Tibial artery (tissue), 4 donors: ENCODE measurements around the gene GABRB3.

Experiments
- DNase-seq, 2 donors: peaks; one replicate each; pipeline ENCODE4 v3.0.0-alpha.2; 2019
- H3K27ac ChIP-seq, 2 donors: fragments of 200-600 bp; sonication (generic) in 1 of 2; 1 replicate in 1 of 2; 2 replicates in 1 of 2; pipeline ENCODE4 v1.5.1; 2018 to 2019; ENCODE audit warnings: mild to moderate bottlenecking in 1 of 2
- H3K27me3 ChIP-seq, 2 donors: fragments of 200-600 bp; sonication (generic) in 1 of 2; one replicate each; pipeline versions ENCODE4 v1.5.1 to v1.6.0; 2016 to 2019
- H3K36me3 ChIP-seq, 3 donors: fragments of 200-600 bp; sonication (generic) in 2 of 3; one replicate each; pipeline ENCODE4 v1.5.1; 2016 to 2019; ENCODE audit warnings: mild to moderate bottlenecking in 2 of 3
- H3K4me1 ChIP-seq, 4 donors: fragments of 200-600 bp; sonication (generic) in 2 of 4; 1 replicate in 3 of 4; 2 replicates in 1 of 4; pipeline ENCODE4 v1.5.1; 2016 to 2019
- H3K4me3 ChIP-seq, 2 donors: fragments of 200-600 bp; sonication (generic) in 1 of 2; 1 replicate in 1 of 2; 2 replicates in 1 of 2; pipeline ENCODE4 v1.5.1; 2018 to 2019; ENCODE audit warnings: mild to moderate bottlenecking in 2 of 2
- H3K9me3 ChIP-seq, 3 donors: fragments of 200-600 bp; sonication (generic) in 1 of 3; one replicate each; pipeline ENCODE4 v1.5.1; 2016 to 2019
- CTCF ChIP-seq, 2 experiments: fragments of 200-600 bp in 1 of 2; fragments of 450-650 bp in 1 of 2; IDR thresholded peaks; one replicate each; pipeline ENCODE4 v1.5.1; 2017 to 2019; ENCODE audit warnings: antibody characterized with exemption in 2 of 2, mild to moderate bottlenecking in 1 of 2, moderate library complexity in 1 of 2
- intact Hi-C: fragments of 100-400 bp; cut with DNase I; formaldehyde crosslinking; loops from one replicate; pipeline ENCODE4 v1.15.0; 2023; ENCODE audit warnings: low total_unique reads

Gene GABRB3

GRCh38 chr15:26690778-26691177 lies 82.1 kb downstream of the GABRB3 start:
- H3K4me3 ChIP-seq: no peak overlapping the region
- no peak for TF ChIP-seq CTCF (IDR thresholded peaks at IDR 0.05)
- no peaks in the 10 kb centered on the region for H3K36me3 ChIP-seq
- intact Hi-C loops: no loop called here
- no peaks in the 10 kb centered on the region for H3K27me3 ChIP-seq
- H3K27ac ChIP-seq: no peak overlapping the region
- no peak for DNase-seq
- H3K9me3 ChIP-seq: peaks cover 0 to 11% (median 0%) of the 10 kb centered on the region in 3 donors
- no peaks in the 10 kb centered on the region for H3K4me1 ChIP-seq

DNA sequence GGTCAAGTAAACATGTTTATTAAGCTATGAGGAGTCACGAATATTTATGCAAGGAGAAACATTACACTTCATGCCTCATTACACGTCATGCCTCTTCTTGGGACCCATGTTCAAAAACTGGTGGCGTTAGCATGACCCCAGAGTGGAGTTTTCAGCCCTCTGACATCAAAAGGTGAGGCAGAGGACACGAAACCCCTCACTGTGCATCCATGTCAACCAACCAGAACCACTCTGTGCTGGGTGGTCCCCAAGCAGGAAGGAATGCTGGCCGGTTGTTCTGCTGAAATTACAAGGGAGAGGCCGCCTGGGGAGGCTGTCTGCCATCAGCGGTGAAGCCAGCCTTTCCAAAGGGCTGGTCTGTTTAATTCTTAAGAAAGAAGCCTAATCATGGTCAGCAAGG lies 83.4 kb downstream of the GABRB3 start:
- DNase-seq: no peak
- Histone ChIP-seq H3K4me3 (no peak overlapping the region), H3K36me3 (no peaks in the 10 kb centered on the region), H3K9me3 (peaks cover 0 to 11% (median 0%) of the 10 kb centered on the region in 3 donors), H3K27me3 (no peaks in the 10 kb centered on the region), H3K4me1 (no peaks in the 10 kb centered on the region), H3K27ac (no peak overlapping the region)
- intact Hi-C loops: no loop called here
- TF ChIP-seq CTCF (IDR thresholded peaks at IDR 0.05): no peak

DNA sequence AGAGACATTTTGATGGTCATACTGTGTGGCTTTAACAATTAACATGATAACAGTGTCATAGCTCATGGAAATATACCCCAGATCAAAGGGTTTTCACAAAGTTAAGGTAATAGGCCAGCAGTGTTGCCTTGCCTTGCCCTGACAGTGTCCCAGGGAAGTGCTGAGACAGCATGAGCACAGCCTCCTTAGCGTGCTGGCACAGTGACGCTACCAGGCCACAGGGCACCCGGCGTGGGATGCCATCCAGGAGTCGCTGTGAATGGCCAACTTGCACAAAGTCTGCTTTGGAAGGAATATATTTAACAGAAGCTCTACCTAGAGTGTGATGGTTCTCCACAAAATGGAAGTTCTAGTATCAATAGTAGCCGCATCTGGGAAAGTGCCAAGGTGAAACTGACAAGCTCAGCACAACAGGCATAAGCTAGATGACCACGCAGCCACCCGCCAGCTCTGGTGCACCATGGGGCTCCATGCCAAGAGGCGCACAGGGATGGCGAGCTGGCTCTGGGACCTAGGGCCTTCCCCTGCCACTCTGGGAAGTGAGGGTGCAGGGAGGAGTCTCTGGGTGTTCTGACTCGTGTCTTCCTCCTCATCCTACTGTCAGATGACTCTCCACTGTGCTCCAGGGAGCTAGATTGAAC lies 86.2 kb downstream of the GABRB3 start:
- no peaks in the 10 kb centered on the region for H3K4me1 ChIP-seq
- H3K27me3 ChIP-seq: no peaks in the 10 kb centered on the region
- intact Hi-C loops: no loop called here
- no peak overlapping the region for H3K4me3 ChIP-seq
- TF ChIP-seq CTCF (IDR thresholded peaks at IDR 0.05): no peak
- no peaks in the 10 kb centered on the region for H3K9me3 ChIP-seq
- H3K36me3 ChIP-seq: no peaks in the 10 kb centered on the region
- no peak overlapping the region for H3K27ac ChIP-seq
- DNase-seq: no peak

DNA sequence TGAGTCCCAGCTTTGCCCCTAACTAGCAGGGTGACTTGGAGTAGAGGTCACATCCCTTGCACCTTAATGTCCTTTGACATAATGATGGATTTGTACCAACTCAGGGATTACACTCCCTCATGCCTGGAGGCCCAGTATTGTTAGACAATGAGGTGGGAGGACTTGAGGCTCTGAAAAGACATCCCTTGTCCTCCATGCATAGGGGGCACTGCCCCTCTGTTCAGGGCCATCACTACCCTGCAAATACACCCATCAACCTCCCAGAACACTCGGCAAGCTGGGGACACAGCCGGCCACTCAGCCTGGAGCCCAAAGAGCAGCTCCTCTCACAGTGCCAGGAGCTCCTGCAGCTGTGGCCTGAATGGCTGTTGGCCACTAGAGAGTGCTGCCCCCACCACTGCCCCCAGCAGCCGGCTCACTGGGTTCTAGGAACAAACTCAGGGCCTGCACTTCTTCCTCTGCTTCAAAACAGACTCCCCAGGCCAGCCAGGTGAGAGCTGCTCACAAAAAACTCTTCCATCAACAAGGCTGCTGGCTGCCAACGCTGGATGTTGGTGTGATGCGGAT lies 90.2 kb downstream of the GABRB3 start:
- DNase-seq: no peak
- no peaks in the 10 kb centered on the region for H3K27me3 ChIP-seq
- no peaks in the 10 kb centered on the region for H3K4me1 ChIP-seq
- H3K9me3 ChIP-seq: no peaks in the 10 kb centered on the region
- H3K4me3 ChIP-seq: no peak overlapping the region
- no peak for TF ChIP-seq CTCF (IDR thresholded peaks at IDR 0.05)
- H3K27ac ChIP-seq: no peak overlapping the region
- no peaks in the 10 kb centered on the region for H3K36me3 ChIP-seq
- intact Hi-C loops: no loop called here

DNA sequence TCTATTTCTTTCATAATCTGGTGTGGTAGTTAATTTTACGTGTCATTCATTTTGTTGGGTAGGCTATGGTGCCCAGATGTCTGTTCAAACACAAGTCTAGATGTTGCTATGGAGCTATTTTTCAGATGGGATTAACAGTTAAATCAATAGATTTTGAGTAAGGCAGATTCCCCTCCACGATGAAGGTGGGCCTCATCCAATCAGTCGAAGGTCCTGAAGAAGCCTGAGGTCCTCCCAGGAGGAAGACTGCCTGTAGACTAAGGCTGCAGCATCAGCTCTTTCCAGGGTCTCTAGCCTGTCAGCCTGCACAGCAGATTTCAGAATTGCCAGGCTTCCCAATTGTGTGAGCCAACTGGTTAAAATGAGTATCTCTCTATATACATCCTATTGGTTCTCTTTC lies 92.9 kb downstream of the GABRB3 start:
- DNase-seq: no peak
- no peaks in the 10 kb centered on the region for H3K4me1 ChIP-seq
- no peaks in the 10 kb centered on the region for H3K36me3 ChIP-seq
- H3K27ac ChIP-seq: no peak overlapping the region
- intact Hi-C loops: no loop called here
- no peak for TF ChIP-seq CTCF (IDR thresholded peaks at IDR 0.05)
- H3K27me3 ChIP-seq: no peaks in the 10 kb centered on the region
- no peak overlapping the region for H3K4me3 ChIP-seq
- H3K9me3 ChIP-seq: no peaks in the 10 kb centered on the region
